ENCODE results near the gene PNPLA2.

Gene PNPLA2

GRCh38 chr11:786235-787083 lies 32.3 kb upstream of the PNPLA2 start:
- no peak for DNase-seq

DNA sequence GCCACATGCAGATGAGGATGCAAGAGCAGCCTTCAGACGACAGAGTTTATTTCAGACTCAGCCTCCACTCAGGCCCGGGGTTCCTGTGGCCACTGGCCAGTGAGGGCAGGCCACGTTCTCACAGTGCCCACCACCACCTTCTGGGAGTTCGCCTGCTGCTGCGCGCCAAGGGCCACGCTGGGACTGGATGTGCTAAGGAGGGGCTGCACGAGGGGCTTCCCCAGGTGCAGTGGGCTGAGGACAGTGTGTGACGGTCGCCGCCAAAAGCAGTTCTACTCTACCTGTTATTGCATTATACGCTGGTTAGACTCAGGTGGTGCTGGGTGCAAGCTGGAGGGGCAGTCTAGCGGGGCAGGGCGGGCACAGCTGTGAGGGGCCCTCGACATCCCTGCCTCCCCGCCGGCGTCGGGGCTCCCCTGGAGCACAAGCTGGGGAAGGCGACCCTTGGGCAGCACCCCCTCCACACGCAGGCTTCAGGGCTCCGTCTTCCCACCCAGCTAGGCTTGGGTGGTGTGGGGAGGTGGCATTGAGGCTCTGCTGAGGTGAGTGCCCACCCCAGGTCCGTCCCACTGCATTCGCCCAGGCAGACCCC lies 31.5 kb upstream of the PNPLA2 start:
- DNase-seq, result no peak

- DNase-seq, result no peak
These were observed 30.6 kb upstream of the PNPLA2 start for GRCh38 chr11:788009-788640.

DNA sequence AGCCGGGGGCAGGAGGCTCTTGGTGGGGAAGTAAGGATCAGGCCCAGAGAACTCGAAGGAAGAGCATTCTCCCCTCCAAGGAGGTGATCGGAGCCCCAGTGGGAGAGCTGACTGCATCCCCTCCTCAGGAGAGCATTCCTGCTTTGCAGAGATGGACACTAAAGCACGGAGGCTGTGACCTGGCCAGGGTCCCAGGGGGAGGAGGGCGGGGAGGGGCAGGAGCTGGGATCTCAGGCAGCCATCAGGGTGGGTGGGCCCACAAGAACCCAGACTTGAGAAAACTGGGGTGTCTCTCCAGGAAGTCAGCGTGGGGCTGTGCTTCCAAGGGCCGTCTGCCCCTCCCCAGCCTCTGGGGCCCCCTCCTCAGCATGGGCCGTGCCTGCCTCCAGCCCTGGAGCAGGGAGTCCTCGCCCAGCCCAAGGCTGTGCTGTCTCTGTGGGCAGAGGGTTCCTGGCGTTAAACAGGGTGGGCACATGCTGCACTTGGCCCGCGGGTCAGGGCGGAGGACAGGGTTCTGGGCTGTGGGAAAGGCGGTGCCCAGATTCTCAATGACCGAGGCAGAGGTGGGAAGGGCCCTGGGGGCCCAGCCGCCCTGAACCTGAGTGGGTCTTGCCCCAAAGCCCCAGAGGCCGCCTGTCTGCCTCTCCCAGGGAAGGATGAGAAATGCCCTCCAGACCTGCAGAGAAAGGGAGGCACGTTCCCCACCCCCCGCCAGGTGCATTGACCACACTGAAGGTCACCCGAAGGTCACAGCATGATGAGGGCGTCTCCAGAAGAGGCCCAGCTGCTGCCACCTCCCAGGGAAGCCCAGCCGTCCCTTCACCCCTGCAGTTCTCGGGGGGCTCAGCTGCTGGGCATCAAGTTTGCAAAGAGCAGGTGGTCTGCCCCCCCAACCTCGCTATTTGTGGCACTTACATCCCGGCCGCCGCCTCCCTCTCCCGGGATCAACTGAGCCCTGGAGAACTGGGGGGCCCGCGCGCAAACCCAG lies 29.5 kb upstream of the PNPLA2 start:
- DNase-seq, result no peak

DNA sequence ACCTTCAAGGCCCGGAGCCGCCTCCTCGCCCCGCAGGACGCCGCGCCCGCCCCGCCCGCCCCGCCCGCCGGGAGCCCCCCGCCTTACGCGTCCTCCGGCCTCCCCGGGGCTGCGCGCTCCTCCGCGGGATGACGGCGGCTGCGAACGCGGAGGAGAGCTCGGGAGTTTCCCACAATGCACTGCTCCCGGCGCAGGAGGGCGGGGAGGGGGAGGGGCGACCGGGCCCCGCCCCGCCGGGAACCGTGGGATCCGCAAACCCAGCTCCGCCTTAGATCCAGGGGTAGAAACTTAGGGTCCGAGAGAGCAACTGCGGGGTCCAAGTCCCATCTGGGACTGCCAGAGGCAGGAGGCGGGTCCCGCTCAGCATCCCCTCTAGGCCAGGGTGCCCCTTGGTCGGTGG lies 28.8 kb upstream of the PNPLA2 start, which contains the start of gene CEND1:
Gene CEND1, minus strand, starts transcription at position 148 of the 400 bp plus-strand sequence. CDS start 1,514 bp downstream, outside the sequence.
- DNase-seq, result peak; percentile 80

GRCh38 chr11:790721-791564 lies 27.8 kb upstream of the PNPLA2 start:
- DNase-seq, result no peak

GRCh38 chr11:791658-792534 lies 26.8 kb upstream of the PNPLA2 start:
- DNase-seq, result no peak

DNA sequence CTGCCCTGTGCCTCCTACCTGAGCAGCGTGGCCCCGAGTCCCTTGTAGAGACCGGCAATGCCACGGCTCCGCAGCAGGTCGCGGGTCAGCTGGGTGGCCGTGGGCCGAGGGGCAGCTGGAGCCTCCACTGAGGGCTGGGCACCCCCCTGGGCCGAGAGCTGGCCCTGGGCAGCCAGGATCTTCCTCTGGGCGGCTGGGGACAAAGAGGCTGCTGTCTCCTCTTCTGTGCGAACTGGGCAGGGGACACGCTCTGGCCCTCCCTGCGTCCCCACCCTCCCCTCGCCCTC lies 26.2 kb upstream of the PNPLA2 start:
- no peak for DNase-seq

GRCh38 chr11:792873-793272 lies 25.8 kb upstream of the PNPLA2 start:
- DNase-seq, result no peak

DNA sequence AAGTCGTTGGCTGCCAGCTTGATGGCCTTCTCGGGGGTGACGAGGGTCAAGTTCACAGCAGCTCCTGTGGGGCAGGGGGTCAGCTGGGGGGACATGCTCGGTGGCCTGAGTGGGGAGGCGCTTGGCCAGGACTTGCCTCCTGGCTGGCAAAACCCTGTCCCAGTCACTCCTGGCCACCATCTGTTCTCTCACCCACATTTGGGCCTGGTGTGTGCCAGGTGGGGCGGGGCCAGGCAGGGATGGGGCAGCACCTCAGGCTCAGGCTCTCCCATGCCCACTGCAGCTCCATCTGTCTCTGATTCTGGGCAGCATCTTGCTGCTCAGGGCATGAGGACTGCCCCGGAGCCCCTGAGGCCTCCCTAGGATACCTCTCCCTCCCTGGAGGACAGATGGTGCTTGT lies 25.2 kb upstream of the PNPLA2 start:
- DNase-seq, result no peak

DNA sequence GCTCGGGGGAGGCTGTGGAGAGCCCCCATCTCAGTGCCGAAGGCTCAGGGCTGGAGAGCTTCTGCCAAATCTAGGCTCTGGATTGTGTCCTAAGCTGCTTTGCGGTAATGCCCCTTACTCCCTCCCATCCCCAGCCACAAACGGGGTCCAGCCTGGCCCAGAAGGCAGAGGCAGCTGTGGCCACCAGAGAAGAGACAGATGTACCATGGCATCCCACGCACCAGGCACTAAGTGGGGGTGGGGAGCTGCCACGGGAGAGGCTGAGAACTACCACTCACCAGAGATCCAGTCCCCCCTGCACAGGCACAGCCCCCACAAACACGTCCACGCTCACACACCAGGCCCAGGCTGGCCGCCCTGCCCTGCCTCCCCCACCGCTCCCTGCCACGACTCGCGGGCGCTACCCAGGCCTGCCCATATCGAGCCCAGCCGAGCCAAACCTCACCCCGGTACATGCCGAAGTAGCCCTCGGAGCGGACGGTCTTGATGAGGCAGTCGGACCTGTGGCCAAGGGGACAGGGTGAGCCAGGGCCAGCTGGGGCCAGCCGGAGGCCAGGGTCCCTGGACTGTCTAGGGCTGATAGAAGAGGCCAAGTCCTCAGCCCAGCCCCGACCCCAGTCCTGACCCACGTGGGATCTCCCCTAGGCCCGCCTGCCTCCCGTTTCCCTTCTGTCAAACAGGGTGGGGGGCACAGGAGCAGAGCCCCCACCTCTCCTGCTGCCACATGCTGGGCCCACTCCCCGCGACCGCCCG lies 24.5 kb upstream of the PNPLA2 start:
- DNase-seq, result no peak

DNA sequence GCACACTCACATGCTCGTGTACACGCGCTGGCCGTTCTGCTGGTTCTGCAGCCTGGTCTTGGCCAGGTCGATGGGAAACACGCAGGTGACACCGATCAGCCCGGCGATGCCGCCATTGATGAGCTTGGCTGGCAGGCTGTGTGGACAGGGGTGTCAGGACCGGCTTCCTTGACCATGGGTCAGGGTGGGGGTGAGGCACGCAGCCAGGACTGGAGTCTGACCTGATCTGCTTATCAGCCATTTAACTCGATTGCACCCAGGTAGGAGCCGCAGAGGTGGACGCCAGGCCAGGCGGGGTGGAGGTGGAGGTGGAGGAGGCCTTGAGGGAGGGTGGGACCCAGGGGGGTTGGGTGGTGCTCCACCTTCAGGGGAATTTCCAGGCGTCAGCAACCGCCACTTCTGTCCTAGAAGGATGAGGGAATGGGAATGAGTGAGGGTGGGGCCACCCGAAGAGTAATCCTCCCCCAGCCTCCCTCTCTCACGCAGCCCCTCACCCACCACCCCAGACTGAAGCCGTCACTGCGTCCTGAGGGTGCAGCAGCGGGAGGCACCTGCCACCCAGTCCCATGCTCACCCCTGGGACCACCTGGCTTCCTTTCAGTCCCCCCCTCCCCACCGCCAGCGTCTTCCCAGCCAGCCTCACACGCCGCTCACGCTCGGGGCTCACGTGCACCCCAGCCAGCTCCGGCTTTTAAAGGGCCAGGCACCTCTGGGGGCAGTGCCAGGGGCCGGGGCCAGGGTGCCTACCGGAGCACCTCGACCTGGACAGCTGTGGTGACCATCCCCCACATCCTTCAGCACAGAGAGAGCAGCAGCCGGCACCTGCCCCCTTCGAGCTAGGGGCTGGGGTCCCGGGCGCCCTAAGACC lies 23.7 kb upstream of the PNPLA2 start:
- peak; percentile 36 for DNase-seq

DNA sequence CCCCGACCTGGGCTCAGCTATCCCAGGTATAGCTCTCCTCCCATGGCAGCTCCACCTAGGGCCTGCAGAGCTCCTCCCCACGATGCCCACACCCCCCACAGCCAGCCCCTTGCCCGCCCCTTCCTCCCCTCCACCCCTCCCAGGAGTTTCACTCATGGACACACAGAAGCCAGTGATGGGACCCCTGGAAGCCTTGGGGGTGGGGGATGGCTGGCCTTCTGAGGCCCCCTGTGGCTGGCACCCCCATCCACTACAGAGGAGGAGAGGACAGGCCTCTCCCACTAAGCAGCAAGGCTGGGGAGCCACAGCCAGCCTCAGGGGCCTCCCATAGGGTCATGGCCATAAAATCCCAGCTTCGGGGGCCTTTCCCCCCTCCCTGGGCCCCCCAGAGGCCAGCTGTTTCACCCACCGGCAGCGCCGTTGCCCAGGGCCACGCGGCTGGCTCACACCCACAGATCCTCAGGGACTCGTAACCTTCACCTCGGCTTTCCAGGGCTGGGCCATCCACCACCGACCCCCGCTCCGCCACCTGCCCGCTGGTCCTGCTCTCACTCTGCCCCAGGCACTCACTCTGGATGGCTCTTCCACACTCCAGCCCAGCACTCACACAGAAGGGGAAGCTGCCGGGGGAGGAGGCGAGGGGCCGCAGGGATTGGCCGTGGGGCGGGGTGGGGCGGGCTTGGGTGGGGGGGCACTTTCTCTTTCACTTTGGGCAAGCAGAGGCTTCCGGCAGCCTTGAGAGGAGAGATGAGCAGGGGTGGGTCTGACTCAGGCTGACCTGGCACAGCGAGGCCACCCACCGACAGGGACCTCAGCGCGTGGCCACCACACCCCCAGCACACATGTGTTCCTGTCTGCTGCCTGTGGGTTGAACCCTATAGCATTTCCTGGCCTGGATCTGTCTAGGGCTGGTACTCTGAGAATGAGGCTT lies 22.8 kb upstream of the PNPLA2 start:
- peak; percentile 90 for DNase-seq

DNA sequence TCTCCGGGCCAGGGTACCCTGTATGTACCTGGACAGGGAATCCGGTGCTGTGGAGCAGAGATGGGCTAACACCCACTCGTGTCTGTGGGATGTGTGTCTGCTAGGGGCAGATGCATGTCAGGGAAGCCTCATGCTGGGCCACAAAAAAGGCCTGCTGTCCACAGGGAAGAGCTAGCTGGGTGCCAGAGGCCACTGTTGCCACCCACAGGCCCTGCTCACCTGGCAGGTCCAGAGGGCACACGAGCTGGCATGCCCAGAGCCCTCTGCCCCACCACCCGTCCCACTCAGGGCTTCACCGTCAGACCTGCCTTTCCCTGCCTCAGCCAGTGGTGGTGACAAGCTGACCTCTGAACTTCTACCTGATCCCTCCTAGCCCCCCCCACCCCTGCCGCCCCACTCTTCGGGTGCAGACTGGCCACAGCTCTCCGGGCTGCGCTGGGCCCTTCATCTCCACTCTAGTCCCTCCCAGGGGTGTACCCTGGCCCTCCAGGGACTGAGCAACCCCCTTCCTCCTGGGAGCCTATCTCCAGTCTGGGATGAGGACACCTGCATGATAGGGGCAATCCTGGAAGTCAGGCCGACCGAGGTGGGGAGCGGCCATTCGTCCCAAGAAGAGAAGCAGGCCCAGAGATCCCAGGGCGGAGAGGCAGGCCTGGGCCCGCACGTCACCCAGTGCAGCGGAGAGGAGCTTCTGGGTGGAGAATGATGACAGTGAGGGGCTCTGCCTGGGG lies 22.0 kb upstream of the PNPLA2 start:
- no peak for DNase-seq

DNA sequence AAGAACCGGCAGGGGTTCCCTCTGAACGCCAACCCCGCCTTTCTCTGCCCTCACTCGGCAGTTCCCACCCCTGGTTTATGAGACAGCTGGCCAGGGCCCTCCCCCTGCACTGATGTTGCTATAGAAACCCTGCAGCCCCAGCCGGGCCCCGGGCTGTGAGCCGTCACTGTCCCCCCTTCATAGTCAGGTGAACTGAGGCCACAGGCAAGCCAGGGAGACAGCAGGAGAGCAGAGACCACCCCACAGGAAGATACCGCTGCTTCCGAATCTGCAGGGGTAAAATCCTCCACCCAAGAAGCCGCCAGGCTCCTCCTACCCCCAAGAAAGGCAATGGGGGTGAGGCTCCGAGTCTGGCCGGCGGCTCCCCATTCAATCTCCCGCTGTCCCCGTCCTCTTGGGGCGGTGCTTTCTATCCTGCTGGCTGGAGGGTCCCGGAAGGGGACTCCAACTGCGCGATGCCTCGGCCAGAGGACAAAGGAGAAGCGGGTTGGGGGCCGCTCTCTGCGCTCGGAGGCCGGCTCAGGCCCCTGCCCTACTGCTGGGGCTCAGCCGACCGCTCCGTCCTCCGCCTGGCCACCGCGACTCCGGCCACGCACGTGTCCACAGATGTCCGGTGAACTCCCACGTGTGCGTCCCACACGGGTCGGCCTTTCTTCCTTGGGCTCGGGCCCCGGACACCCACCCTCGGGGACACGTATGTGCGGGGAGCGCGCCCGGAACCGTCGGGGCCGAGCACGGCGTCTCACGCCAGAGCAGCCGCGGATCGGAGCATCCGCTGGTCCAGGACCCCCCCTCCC lies 21.2 kb upstream of the PNPLA2 start:
- DNase-seq, result peak; percentile 81

DNA sequence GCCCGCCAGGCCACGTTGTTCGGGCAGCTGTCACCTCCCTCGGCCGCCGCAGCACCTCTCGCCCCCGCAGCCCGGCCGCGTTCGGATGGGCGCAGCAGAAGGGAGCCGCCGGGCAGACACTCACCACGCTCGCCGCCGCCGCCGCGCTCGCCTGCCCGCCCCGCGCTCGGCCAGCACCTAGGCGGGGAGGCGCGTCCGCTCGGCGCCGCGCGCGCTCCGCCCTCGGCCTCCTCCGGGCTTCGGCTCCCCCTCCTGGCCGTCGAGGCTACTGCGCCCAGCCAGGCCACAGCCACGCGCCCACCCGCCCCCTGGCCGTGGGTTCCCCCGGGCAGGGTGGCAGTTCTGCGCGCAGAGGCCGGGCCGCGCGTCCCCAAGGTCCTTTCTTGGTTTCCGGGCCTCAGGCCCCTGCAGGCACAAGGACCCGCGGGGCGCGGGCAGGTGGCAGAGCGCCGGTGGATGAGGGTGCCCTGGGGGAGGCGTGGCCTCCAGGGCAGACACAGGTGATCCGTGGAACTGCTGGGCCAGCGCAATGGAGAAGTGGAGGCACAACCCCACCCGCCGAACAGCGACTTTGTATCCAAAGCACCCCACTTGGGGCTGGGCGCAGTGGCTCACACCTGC lies 20.5 kb upstream of the PNPLA2 start, which contains the start of gene SLC25A22:
Gene SLC25A22, minus strand, starts transcription at position 189 of the 621 bp plus-strand sequence. CDS start 3,275 bp downstream, outside the sequence.
- DNase-seq, result peak; percentile 91
